MM.1S (cell line): ENCODE results near the gene FRMD3.
A peak's percentile ranks its signal among the peaks of the same experiment; 100 is the strongest.

Source experiments
- DNase-seq: peaks from one replicate; pipeline ENCODE4 v3.0.0-alpha.2; 2015
- H2AFZ ChIP-seq: fragments of 300-600 bp; sonication (generic); 2 replicates; pipeline ENCODE4 v1.6.0; 2016; ENCODE audit warnings: antibody characterized with exemption, low read length
- H3F3A ChIP-seq: fragments of 300-600 bp; sonication (generic); 2 replicates; pipeline ENCODE4 v1.6.1; 2016; ENCODE audit warnings: mild to moderate bottlenecking, antibody characterized with exemption, low read length, moderate library complexity, mixed read lengths; ENCODE audit not compliant: insufficient read depth
- H3K27ac ChIP-seq: fragments of 300-600 bp; sonication (generic); 2 replicates; pipeline ENCODE4 v1.5.1; 2016; ENCODE audit warnings: mild to moderate bottlenecking, low read length
- H3K27me3 ChIP-seq: fragments of 300-600 bp; sonication (generic); replicated peaks from 2 replicates; pipeline ENCODE4 v1.6.0; 2016; ENCODE audit warnings: low read length; ENCODE audit not compliant: insufficient read depth
- H3K36me3 ChIP-seq: fragments of 300-600 bp; sonication (generic); replicated peaks from 2 replicates; pipeline ENCODE4 v1.6.1; 2016; ENCODE audit warnings: mild to moderate bottlenecking, low read length, mixed read lengths; ENCODE audit not compliant: insufficient read depth
- H3K4me1 ChIP-seq: fragments of 300-600 bp; sonication (generic); 2 replicates; pipeline ENCODE4 v1.6.1; 2016; ENCODE audit warnings: low read length, mixed read lengths
- H3K4me2 ChIP-seq: fragments of 300-600 bp; sonication (generic); 2 replicates; pipeline ENCODE4 v1.6.0; 2016; ENCODE audit warnings: low read depth, low read length
- H3K4me3 ChIP-seq: fragments of 300-600 bp; sonication (generic); 2 replicates; pipeline ENCODE4 v1.5.1; 2016; ENCODE audit warnings: low read length, mixed read lengths
- H3K79me2 ChIP-seq: fragments of 300-600 bp; sonication (generic); 2 replicates; pipeline ENCODE4 v1.6.1; 2016; ENCODE audit warnings: mixed run types, low read length, mixed read lengths
- H3K9ac ChIP-seq: fragments of 300-600 bp; sonication (generic); 2 replicates; pipeline ENCODE4 v1.6.1; 2016; ENCODE audit warnings: low read length, mixed read lengths
- H3K9me2 ChIP-seq: fragments of 300-600 bp; sonication (generic); replicated peaks from 2 replicates; pipeline ENCODE4 v1.6.1; 2016; ENCODE audit warnings: mild to moderate bottlenecking, low read length, mixed read lengths; ENCODE audit not compliant: insufficient read depth
- H3K9me3 ChIP-seq: fragments of 300-600 bp; sonication (generic); replicated peaks from 2 replicates; pipeline ENCODE4 v1.6.1; 2016; ENCODE audit warnings: mild to moderate bottlenecking, low read length, mixed read lengths; ENCODE audit not compliant: insufficient read depth
- H4K20me1 ChIP-seq: fragments of 300-600 bp; sonication (generic); 2 replicates; pipeline ENCODE4 v1.6.1; 2016; ENCODE audit warnings: mild to moderate bottlenecking, low read length, moderate library complexity, mixed read lengths; ENCODE audit not compliant: insufficient read depth
- EZH2 ChIP-seq: fragments of 300-600 bp; sonication (generic); optimal IDR thresholded peaks from 2 replicates; pipeline ENCODE3; 2017; ENCODE audit warnings: low read depth, mild to moderate bottlenecking, antibody characterized with exemption, low read length, mixed read lengths
- EZH2phosphoT487 ChIP-seq: fragments of 300-600 bp; sonication (generic); IDR thresholded peaks from 2 replicates; pipeline ENCODE4 v1.6.1; 2018; ENCODE audit warnings: antibody characterized with exemption, low read length
- TF ChIP-seq, protein P1 (sequence below): fragments of 300-600 bp; sonication (generic); IDR thresholded peaks from 2 replicates; pipeline ENCODE4 v1.5.1; 2016; ENCODE audit warnings: antibody characterized with exemption, low read length, mixed read lengths

Gene FRMD3

GRCh38 chr9:83199832-83200231, 338.4 kb downstream of the FRMD3 start:
- no peak for TF ChIP-seq EZH2
- no peak for TF ChIP-seq EZH2phosphoT487
- TF ChIP-seq, protein P1, sequence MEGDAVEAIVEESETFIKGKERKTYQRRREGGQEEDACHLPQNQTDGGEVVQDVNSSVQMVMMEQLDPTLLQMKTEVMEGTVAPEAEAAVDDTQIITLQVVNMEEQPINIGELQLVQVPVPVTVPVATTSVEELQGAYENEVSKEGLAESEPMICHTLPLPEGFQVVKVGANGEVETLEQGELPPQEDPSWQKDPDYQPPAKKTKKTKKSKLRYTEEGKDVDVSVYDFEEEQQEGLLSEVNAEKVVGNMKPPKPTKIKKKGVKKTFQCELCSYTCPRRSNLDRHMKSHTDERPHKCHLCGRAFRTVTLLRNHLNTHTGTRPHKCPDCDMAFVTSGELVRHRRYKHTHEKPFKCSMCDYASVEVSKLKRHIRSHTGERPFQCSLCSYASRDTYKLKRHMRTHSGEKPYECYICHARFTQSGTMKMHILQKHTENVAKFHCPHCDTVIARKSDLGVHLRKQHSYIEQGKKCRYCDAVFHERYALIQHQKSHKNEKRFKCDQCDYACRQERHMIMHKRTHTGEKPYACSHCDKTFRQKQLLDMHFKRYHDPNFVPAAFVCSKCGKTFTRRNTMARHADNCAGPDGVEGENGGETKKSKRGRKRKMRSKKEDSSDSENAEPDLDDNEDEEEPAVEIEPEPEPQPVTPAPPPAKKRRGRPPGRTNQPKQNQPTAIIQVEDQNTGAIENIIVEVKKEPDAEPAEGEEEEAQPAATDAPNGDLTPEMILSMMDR = no peak

GRCh38 chr9:83199240-83199639, 339.0 kb downstream of the FRMD3 start:
- Histone ChIP-seq H3K9ac (no peak overlapping the region), H3K27me3 (no peaks in the 10 kb centered on the region), H3K79me2 (no peaks in the 10 kb centered on the region), H4K20me1 (no peaks in the 10 kb centered on the region), H3K4me2 (no peak overlapping the region), H3K4me1 (no peaks in the 10 kb centered on the region), H3K4me3 (no peak overlapping the region), H2AFZ (no peak overlapping the region), H3K9me3 (no peaks in the 10 kb centered on the region), H3K36me3 (no peaks in the 10 kb centered on the region), H3K27ac (no peak overlapping the region), H3K9me2 (no peaks in the 10 kb centered on the region), H3F3A (no peaks in the 10 kb centered on the region)
- TF ChIP-seq, protein P1 = peak; percentile 16; the same call in 1 of the 2 replicates
- TF ChIP-seq EZH2 (no peak), EZH2phosphoT487 (no peak)
- peak; percentile 24 for DNase-seq

More at GRCh38 chr9:83199832-83200231, 338.4 kb downstream of the FRMD3 start:
- no peak for DNase-seq
- Histone ChIP-seq H4K20me1 (no peaks in the 10 kb centered on the region), H3K9me3 (no peaks in the 10 kb centered on the region), H3F3A (no peaks in the 10 kb centered on the region), H3K36me3 (no peaks in the 10 kb centered on the region), H3K4me2 (no peak overlapping the region), H3K9me2 (no peaks in the 10 kb centered on the region), H3K4me3 (no peak overlapping the region), H3K9ac (no peak overlapping the region), H2AFZ (no peak overlapping the region), H3K27ac (no peak overlapping the region), H3K4me1 (no peaks in the 10 kb centered on the region), H3K79me2 (no peaks in the 10 kb centered on the region), H3K27me3 (no peaks in the 10 kb centered on the region)

DNA sequence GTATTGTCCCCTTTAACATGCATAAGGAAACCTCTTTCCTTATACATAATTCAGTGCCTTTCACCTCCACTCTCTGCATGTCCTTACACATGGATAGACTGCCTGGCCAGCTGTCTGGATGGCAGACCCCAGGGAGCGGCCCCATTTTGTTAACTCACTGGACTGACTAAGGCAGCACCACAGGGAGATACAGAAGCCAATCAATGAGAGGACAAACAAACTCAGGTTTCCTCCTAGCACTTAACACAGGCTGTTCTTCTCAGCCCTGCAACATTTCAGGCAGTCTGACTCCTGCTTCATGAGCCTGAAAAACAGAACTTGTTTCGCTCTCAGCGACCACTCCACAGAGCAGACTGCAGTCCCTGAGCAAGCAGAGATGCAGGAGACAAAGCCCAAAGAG, 339.8 kb downstream of the FRMD3 start:
- Histone ChIP-seq H4K20me1 (no peaks in the 10 kb centered on the region), H3K4me1 (no peaks in the 10 kb centered on the region), H3K9me3 (no peaks in the 10 kb centered on the region), H3K79me2 (no peaks in the 10 kb centered on the region), H3K4me3 (no peak overlapping the region), H3K36me3 (no peaks in the 10 kb centered on the region), H3K9ac (no peak overlapping the region), H3F3A (no peaks in the 10 kb centered on the region), H3K9me2 (no peaks in the 10 kb centered on the region), H3K4me2 (no peak overlapping the region), H2AFZ (no peak overlapping the region), H3K27ac (no peak overlapping the region), H3K27me3 (no peaks in the 10 kb centered on the region)
- TF ChIP-seq, protein P1 = no peak
- TF ChIP-seq EZH2 (no peak), EZH2phosphoT487 (no peak)
- no peak for DNase-seq
